Measurements from ENCODE around the gene TMEM9. TPM values are rescaled to one million over a fixed set of nuclear protein-coding genes. Genes with fewer than 3 reads are reported as not detected.
A peak's percentile ranks its signal among the peaks of the same experiment; 100 is the strongest.

Gene TMEM9
- total RNA-seq, 6 experiments from 2014 or later, result 27.0 to 47.4 (median 35.6) TPM

GRCh38 chr1:201125019-201125418 is 29.3 kb downstream of the TMEM9 start:
- no peak overlapping the region for H3K4me3 ChIP-seq
- no peaks in the 10 kb centered on the region for H3K4me1 ChIP-seq
- DNase-seq (no peak), ATAC-seq (peak; percentile 24 to 66 (median 58))
- H3K9me3 ChIP-seq, result no peaks in the 10 kb centered on the region
- no peaks in the 10 kb centered on the region for H3K36me3 ChIP-seq
- 56% methylated on average over 6 of the region's 9 CpGs for WGBS (ENCODE audit: insufficient coverage, low coverage, low lambda C conversion rate, missing lambda C conversion rate)
- intact Hi-C loops (cut with DNase I), result no loop called here
- H3K27me3 ChIP-seq, result no peaks in the 10 kb centered on the region
- H3K27ac ChIP-seq, result no peak overlapping the region
- TF ChIP-seq POLR2A (IDR thresholded peaks at IDR 0.05) (no peak), CTCF (IDR thresholded peaks at IDR 0.05) (no peak)

GRCh38 chr1:201123866-201124265 is 30.4 kb downstream of the TMEM9 start:
- H3K36me3 ChIP-seq, result no peaks in the 10 kb centered on the region
- H3K4me1 ChIP-seq, result no peaks in the 10 kb centered on the region
- no peak overlapping the region for H3K27ac ChIP-seq
- H3K4me3 ChIP-seq, result no peak overlapping the region
- DNase-seq, result no peak
- H3K9me3 ChIP-seq, result no peaks in the 10 kb centered on the region
- no peak for TF ChIP-seq CTCF (IDR thresholded peaks at IDR 0.05)
- TF ChIP-seq POLR2A (IDR thresholded peaks at IDR 0.05), result no peak
- no peak for ATAC-seq
- intact Hi-C loops (cut with DNase I), result no loop called here
- 80% methylated on average over 1 of the region's 1 CpG for WGBS (ENCODE audit: insufficient coverage, low coverage, low lambda C conversion rate, missing lambda C conversion rate)
- H3K27me3 ChIP-seq, result no peaks in the 10 kb centered on the region

- Histone ChIP-seq H3K27ac (no peak overlapping the region), H3K9me3 (no peaks in the 10 kb centered on the region), H3K4me3 (no peak overlapping the region), H3K36me3 (no peaks in the 10 kb centered on the region), H3K27me3 (no peaks in the 10 kb centered on the region), H3K4me1 (no peaks in the 10 kb centered on the region)
- intact Hi-C loops (cut with DNase I), result no loop called here
- TF ChIP-seq CTCF (IDR thresholded peaks at IDR 0.05) (no peak), POLR2A (IDR thresholded peaks at IDR 0.05) (no peak)
- 88% methylated on average over 6 of the region's 10 CpGs for WGBS (ENCODE audit: insufficient coverage, low coverage, low lambda C conversion rate, missing lambda C conversion rate)
- ATAC-seq, result no peak
- no peak for DNase-seq
These were observed 31.8 kb downstream of the TMEM9 start for GRCh38 chr1:201122321-201122957.

GRCh38 chr1:201119206-201120197 is 34.8 kb downstream of the TMEM9 start:
- intact Hi-C loops (cut with DNase I), result loop anchor here in 1 of 2 donors (10.0 kb wide), 1 partner anchor 145 kb away; no protein-coding TSS in a partner anchor
- Histone ChIP-seq H3K4me1 (no peaks in the 10 kb centered on the region), H3K36me3 (no peaks in the 10 kb centered on the region), H3K9me3 (no peaks in the 10 kb centered on the region), H3K27ac (no peak overlapping the region), H3K27me3 (no peaks in the 10 kb centered on the region), H3K4me3 (no peak overlapping the region)
- WGBS (ENCODE audit: insufficient coverage, low coverage, low lambda C conversion rate, missing lambda C conversion rate), result 30% methylated on average over 14 of the region's 14 CpGs
- ATAC-seq (peak in 2 of 4 donors; percentile 32 to 42), DNase-seq (no peak)
- TF ChIP-seq CTCF (IDR thresholded peaks at IDR 0.05) (peak; percentile 28 to 54 (median 40)), POLR2A (IDR thresholded peaks at IDR 0.05) (no peak)
